Glutamatergic neuron (in vitro differentiated cells): ENCODE results near the gene BPGM. TPM values are rescaled to one million over a fixed set of nuclear protein-coding genes. Genes with fewer than 3 reads are reported as not detected.

Experiments used
- DNase-seq: peaks from one replicate; pipeline ENCODE4 v3.0.0; 2022
- H3K27ac Mint-ChIP-seq: one replicate; pipeline ENCODE4 v1.8.0; 2020; ENCODE audit warnings: mild to moderate bottlenecking, mixed read lengths, inconsistent platforms; ENCODE audit not compliant: unreplicated experiment
- H3K27me3 Mint-ChIP-seq: one replicate; pipeline ENCODE4 v1.8.0; 2020; ENCODE audit warnings: mild to moderate bottlenecking, moderate library complexity, mixed read lengths, inconsistent platforms; ENCODE audit not compliant: unreplicated experiment
- H3K36me3 Mint-ChIP-seq: one replicate; pipeline ENCODE4 v1.8.0; 2020; ENCODE audit warnings: mild to moderate bottlenecking, mixed read lengths, inconsistent platforms; ENCODE audit not compliant: unreplicated experiment
- H3K4me1 Mint-ChIP-seq: one replicate; pipeline ENCODE4 v1.8.0; 2020; ENCODE audit warnings: mild to moderate bottlenecking, low read depth, mixed read lengths, inconsistent platforms; ENCODE audit not compliant: unreplicated experiment
- H3K4me3 Mint-ChIP-seq: one replicate; pipeline ENCODE4 v1.8.0; 2020; ENCODE audit warnings: mild to moderate bottlenecking, mixed read lengths, inconsistent platforms; ENCODE audit not compliant: unreplicated experiment
- H3K9me3 Mint-ChIP-seq: one replicate; pipeline ENCODE4 v1.8.0; 2020; ENCODE audit warnings: mild to moderate bottlenecking, moderate library complexity, mixed read lengths, inconsistent platforms; ENCODE audit not compliant: unreplicated experiment
- total RNA-seq: library from RNA; stranded (reverse); fragmentation: NEBNext Ultra II Directional; extraction: Animal tissue kit (Norgen Biotek cat#: 25700); gene quantifications from one replicate; pipeline ENCODE4 v1.2.1, GENCODE V29; 2021; ENCODE audit not compliant: unreplicated experiment
- TF ChIP-seq, protein P1 (sequence below): fragments of 200-600 bp; sonication (generic); IDR thresholded peaks from one replicate; pipeline ENCODE4 v1.5.0; 2021; ENCODE audit not compliant: partially characterized antibody, unreplicated experiment

BPGM gene
- total RNA-seq, 1 donor from 2014 or later: 24.2 TPM

DNA sequence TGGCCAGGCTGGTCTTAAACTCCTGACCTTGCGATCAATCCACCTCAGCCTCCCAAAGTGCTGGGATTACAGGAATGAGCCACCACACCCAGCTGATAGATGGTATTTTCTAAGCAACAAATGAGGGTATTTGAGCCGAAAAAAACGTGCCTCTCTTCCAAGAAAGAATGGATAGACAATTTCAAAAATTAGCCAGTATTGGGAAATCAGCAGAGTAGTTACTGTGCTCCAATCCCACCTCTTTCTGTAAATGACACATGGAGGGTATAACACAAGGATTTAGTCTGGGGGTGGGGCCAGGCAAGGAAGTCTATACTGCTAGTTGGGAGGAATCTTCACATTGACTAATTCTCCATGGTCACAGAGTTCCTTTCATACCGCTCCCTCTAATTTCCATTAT is 9.2 kb upstream of the BPGM start:
- H3K36me3 Mint-ChIP-seq: peaks cover 4% of the 10 kb centered on the region
- TF ChIP-seq, protein P1, sequence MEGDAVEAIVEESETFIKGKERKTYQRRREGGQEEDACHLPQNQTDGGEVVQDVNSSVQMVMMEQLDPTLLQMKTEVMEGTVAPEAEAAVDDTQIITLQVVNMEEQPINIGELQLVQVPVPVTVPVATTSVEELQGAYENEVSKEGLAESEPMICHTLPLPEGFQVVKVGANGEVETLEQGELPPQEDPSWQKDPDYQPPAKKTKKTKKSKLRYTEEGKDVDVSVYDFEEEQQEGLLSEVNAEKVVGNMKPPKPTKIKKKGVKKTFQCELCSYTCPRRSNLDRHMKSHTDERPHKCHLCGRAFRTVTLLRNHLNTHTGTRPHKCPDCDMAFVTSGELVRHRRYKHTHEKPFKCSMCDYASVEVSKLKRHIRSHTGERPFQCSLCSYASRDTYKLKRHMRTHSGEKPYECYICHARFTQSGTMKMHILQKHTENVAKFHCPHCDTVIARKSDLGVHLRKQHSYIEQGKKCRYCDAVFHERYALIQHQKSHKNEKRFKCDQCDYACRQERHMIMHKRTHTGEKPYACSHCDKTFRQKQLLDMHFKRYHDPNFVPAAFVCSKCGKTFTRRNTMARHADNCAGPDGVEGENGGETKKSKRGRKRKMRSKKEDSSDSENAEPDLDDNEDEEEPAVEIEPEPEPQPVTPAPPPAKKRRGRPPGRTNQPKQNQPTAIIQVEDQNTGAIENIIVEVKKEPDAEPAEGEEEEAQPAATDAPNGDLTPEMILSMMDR: no peak

DNA sequence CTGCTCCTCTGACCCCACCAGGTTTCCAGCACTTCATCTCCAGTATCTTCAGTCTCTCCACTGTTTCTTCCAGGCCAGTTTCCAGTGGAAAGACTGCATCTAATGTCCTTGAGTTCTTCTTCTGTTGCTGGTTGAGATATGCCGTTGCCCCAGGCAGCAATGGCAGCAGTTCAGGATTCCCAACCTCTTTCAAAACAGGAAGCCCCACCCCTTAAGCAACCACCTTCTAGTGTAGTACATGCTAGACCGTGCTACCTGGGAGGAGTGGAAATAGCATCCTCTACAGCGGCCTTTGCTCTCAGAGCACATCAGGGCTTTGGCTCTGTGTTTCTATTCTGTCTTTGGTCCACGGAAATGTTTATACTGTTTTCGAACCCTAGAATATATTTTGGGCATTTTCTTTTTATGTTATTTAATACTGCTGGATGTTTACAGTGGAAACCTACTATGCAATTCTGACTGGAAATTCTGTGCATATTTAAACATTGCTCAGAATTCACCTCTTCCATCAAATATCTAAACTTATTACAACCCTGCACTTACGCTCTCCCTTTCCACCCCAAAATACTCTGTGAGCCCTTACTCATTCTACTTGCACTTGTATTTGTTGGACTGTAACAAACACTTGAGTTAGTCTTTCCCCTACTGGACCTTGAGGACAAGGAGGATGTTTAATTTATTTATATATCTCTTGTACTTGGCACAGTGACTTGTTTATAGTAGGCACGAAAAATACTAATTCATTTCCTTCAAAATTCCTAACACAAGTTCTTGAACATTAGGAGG is 8.5 kb upstream of the BPGM start:
- H3K36me3 Mint-ChIP-seq: peaks cover 4% of the 10 kb centered on the region
- H3K27ac Mint-ChIP-seq: no peak overlapping the region
- TF ChIP-seq, protein P1: no peak

More for the DNA sequence above, 9.2 kb upstream of the BPGM start:
- H3K4me1 Mint-ChIP-seq: no peaks in the 10 kb centered on the region
- no peaks in the 10 kb centered on the region for H3K27me3 Mint-ChIP-seq
- DNase-seq: no peak
- peaks cover 3% of the 10 kb centered on the region for H3K9me3 Mint-ChIP-seq
- no peak overlapping the region for H3K27ac Mint-ChIP-seq
- H3K4me3 Mint-ChIP-seq: no peak overlapping the region

DNA sequence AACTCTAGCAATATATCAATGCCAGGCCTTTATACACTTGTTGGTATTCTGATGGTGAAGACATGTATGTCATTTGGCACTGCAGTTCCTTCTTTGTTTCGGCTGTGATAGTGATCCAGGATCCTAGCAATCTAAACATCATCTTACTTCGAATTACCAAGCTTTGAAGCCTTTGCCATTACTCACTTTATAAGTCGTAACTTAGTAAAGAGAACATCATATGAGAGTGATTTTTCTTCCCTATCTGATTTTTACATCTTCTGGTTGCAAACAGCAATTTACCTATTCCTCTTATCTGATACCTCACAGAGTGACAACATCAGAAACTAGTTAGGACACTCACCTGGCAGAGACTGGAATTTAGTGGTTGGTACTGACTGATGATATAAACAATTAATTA is 7.6 kb upstream of the BPGM start:
- no peak for DNase-seq
- TF ChIP-seq, protein P1: no peak
- H3K27me3 Mint-ChIP-seq: no peaks in the 10 kb centered on the region
- no peaks in the 10 kb centered on the region for H3K4me1 Mint-ChIP-seq
- H3K4me3 Mint-ChIP-seq: no peak overlapping the region
- H3K27ac Mint-ChIP-seq: no peak overlapping the region
- peaks cover 4% of the 10 kb centered on the region for H3K36me3 Mint-ChIP-seq
- peaks cover 3% of the 10 kb centered on the region for H3K9me3 Mint-ChIP-seq

More for the DNA sequence above, 8.5 kb upstream of the BPGM start:
- Mint-ChIP-seq H3K9me3 (peaks cover 3% of the 10 kb centered on the region), H3K4me3 (no peak overlapping the region), H3K27me3 (no peaks in the 10 kb centered on the region), H3K4me1 (no peaks in the 10 kb centered on the region)
- DNase-seq: no peak

DNA sequence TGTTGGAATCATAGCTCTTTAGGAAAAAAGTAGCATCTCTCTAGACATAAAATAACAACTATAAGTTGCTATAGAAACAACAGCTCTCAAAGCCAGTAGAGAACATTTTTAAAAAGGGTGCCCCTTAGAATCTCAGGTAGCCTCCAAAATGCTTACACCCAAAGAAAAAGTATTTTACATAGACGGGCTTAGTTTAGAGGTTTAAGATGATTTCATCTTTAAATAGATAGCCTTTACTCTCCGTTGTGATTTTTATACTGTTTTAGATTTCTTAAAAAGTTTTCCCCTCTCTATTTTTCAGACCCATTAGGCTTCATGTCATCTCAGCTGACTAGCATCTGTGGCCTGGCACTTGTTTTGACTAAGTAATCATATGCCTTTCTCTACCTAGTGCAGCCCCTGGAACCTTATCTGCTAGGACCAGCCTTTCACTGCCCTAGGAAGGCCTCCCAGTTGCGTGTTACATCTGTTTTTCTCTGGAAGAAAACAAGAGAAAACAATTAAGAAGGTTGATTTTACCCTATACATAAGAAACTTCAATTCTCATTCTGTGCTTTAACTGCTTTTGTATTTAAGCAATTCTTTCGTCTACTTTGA is 6.9 kb upstream of the BPGM start:
- H3K9me3 Mint-ChIP-seq: peaks cover 3% of the 10 kb centered on the region
- TF ChIP-seq, protein P1: no peak
- no peaks in the 10 kb centered on the region for H3K4me1 Mint-ChIP-seq
- peaks cover 4% of the 10 kb centered on the region for H3K36me3 Mint-ChIP-seq
- H3K4me3 Mint-ChIP-seq: no peak overlapping the region
- no peak overlapping the region for H3K27ac Mint-ChIP-seq
- no peak for DNase-seq
- H3K27me3 Mint-ChIP-seq: no peaks in the 10 kb centered on the region
